Mesodermal cell (in vitro differentiated cells): ENCODE measurements around the gene VPS11.
"Not testable (repeated sequence)": the region's sequence is repeated elsewhere in the genome, so short reads cannot be mapped to it uniquely, and the experiment has no call there.

Source experiments
- H3K27ac ChIP-seq: 2 replicates; pipeline ENCODE4 v1.7.0; 2013; ENCODE audit warnings: mild to moderate bottlenecking, low read depth, low read length, moderate library complexity; ENCODE audit not compliant: severe bottlenecking
- H3K36me3 ChIP-seq: 2 replicates; pipeline ENCODE4 v1.7.1; 2013; ENCODE audit warnings: mild to moderate bottlenecking, low read length, moderate library complexity; ENCODE audit not compliant: control insufficient read depth, insufficient read depth
- H3K4me1 ChIP-seq: one replicate; pipeline ENCODE4 v1.7.1; 2013; ENCODE audit warnings: mild to moderate bottlenecking, low read length; ENCODE audit not compliant: insufficient read depth, control insufficient read depth, poor library complexity, severe bottlenecking
- H3K4me3 ChIP-seq: 2 replicates; pipeline ENCODE4 v1.7.0; 2013; ENCODE audit warnings: low read length, control low read depth, mild to moderate bottlenecking; ENCODE audit not compliant: insufficient read depth, poor library complexity, severe bottlenecking; ENCODE audit errors: extremely low read depth
- H3K9me3 ChIP-seq: 2 replicates; pipeline ENCODE4 v1.7.1; 2013; ENCODE audit warnings: mild to moderate bottlenecking, low read length, moderate library complexity; ENCODE audit not compliant: control insufficient read depth
- WGBS, 2 experiments: methylation state at CpG; one replicate each; pipeline ENCODE4 v1.1.5; 2013; ENCODE audit warnings: missing lambda C conversion rate in 2 of 2; ENCODE audit not compliant: insufficient coverage in 2 of 2; 5-methylcytosine and 5-hydroxymethylcytosine counted together

Gene VPS11

DNA sequence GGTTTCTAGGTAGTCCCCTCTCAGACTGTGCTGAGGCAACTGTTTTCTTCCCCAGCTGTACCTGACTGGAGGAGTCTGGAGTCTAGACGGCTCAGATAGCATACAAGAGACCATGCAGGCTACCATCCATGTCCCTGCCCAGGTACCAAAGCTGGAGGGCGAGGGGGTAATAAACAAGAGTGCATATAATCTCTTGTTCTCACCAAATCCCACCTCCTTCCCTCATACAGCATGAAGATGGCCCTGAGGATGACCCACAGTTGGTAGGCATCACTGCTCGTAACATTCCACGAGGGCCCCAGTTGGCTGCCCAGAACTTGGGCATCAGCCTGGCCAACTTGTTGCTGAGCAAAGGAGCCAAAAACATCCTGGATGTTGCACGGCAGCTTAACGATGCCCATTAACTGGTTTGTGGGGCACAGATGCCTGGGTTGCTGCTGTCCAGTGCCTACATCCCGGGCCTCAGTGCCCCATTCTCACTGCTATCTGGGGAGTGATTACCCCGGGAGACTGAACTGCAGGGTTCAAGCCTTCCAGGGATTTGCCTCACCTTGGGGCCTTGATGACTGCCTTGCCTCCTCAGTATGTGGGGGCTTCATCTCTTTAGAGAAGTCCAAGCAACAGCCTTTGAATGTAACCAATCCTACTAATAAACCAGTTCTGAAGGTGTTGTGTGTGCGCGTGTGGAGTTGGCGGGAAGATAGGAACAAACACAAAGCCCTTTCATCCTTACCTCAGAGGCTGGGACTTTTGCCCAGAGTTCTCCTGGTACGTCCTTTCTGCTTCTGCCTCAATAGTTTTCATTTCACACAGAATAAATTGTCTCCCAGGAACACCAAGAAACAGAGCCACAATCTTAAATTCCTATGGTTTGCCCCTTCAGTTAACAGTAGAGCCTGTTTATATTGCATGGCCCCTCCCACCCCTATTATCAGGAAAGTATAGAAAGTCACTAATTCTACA, 25.5 kb downstream of the VPS11 start:
- WGBS, 2 experiments = 45 to 73% methylated on average over 5 to 6 of the region's 12 CpGs
- Histone ChIP-seq H3K4me1 (peaks cover 14% of the 10 kb centered on the region), H3K4me3 (peak overlapping the region; percentile 88), H3K36me3 (peaks cover 56% of the 10 kb centered on the region), H3K9me3 (no peaks in the 10 kb centered on the region), H3K27ac (no peak overlapping the region)

DNA sequence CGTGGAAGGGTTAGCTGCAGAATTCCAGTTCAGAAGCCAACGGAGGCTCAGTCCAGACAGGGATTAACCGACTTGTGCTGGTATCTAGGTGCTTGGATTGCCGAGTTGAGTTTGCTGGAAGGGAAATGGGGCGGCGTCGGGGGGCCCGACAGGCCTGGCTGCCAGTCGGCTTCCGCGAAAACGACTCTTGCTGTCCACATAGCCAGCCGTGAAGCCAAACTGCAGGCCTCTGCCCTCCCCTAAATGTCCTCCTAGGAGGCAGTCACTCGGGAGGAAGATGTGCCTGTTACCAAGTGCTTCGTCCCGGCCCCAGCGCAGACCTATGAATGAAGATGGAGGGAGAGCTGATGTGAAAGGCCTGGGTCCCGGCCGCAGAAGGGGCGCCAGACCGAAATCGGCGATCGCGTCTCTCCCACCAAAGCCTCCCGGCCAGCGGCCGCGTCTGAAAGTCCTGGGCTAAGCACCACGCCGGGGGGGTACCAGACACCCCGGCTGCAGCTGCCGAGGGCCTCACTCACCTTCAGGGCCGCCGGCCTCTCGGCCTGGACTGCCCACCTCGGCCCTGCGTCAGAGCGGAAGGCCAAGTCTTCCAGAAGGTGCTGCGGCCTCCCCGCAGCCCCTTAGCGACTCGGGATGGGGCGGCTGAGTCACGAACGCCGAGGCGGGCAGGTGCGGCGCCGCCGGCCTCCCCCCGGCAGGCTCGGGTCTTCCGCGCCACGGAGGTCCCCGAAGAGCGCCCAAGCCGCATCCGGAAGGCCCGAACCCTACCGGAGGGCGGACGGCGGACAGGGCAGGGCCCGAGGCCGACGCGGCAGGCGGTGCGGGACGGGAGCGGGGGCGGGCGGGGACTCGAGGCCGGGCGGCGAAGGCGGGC, 26.6 kb downstream of the VPS11 start:
- Histone ChIP-seq H3K27ac (peak overlapping the region; percentile 51), H3K9me3 (no peaks in the 10 kb centered on the region), H3K4me1 (peaks cover 14% of the 10 kb centered on the region), H3K4me3 (peak overlapping the region; percentile 88), H3K36me3 (peaks cover 59% of the 10 kb centered on the region)
- WGBS, 2 experiments = 0% methylated on average over 51 to 59 of the region's 81 CpGs

DNA sequence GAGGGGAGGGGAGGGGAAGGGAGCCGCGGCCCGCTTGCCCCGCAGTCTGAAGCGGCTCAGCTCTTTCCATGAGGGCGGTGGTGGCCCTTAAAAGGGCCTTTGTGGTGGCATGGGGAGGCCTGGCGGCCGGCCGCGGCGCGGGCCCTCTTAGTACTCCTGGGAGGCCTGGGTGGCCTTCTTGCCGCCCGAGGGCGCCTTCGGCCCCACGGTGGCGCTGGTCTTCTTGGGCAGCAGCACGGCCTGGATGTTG, 27.1 kb downstream of the VPS11 start:
- Histone ChIP-seq H3K36me3 (peaks cover 61% of the 10 kb centered on the region), H3K9me3 (no peaks in the 10 kb centered on the region), H3K4me3 (peak overlapping the region; percentile 88), H3K4me1 (peaks cover 14% of the 10 kb centered on the region), H3K27ac (peak overlapping the region; percentile 51)
- 0 to 1% methylated on average over 13 to 19 of the region's 19 CpGs for WGBS, 2 experiments

DNA sequence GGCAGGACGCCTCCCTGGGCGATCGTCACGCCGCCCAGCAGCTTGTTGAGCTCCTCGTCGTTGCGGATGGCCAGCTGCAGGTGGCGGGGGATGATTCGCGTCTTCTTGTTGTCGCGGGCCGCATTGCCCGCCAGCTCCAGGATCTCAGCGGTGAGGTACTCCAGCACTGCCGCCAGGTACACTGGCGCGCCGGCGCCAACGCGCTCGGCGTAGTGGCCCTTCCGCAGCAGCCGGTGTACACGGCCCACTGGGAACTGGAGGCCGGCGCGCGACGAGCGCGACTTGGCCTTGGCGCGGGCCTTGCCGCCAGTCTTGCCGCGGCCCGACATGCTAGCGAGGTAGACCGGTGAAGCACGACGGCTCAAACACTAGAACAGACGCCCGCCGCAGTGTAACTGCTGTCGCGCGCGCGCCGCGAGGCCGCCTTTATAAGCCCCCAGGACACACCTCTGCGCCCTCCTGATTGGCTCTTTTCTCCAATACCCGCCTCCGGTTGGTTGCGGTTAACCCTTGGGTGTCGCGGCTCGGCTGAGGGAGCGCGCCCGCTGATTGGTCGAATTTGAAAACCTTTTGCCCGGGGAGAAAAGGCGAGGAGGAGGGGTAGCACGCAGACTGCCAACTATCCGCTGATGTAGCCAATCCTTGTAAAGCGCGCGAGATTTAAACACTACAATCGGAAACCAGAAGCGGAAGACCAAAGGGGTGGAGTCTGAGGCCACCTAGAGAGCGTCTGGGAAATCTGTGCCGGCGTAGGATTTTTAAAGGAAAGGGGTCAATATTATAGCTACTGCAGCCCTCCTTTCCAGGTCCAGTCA, 27.7 kb downstream of the VPS11 start:
- Histone ChIP-seq H3K4me3 (peak overlapping the region; percentile 88), H3K36me3 (peaks cover 59% of the 10 kb centered on the region), H3K27ac (peak overlapping the region; percentile 51), H3K9me3 (no peaks in the 10 kb centered on the region), H3K4me1 (peaks cover 16% of the 10 kb centered on the region)
- 0 to 1% methylated on average over 55 to 61 of the region's 79 CpGs for WGBS, 2 experiments

DNA sequence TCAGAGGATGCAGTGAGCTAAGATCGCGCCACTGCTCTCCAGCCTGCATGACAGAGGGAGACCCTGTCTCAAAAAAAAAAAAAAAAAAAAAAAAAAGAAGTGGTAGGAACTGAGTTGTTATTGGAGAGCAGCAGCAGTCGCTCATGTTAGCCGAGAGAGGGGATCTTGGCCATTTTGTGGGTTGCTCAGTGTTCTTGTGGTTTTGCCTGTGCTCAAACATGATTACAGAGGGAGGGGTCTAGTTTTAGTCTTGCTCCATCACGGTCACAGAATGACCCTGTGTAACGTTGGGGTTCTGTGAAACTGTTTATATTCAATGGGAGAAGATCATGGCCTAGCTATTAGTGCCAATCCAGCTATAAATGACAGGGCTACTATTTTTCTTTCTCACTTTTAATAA, 32.1 kb downstream of the VPS11 start:
- H3K4me3 ChIP-seq = no peak overlapping the region
- H3K36me3 ChIP-seq = peaks cover 31% of the 10 kb centered on the region
- H3K9me3 ChIP-seq = no peaks in the 10 kb centered on the region
- H3K27ac ChIP-seq = no peak overlapping the region
- WGBS, 2 experiments = 100% methylated on average over 2 to 3 of the region's 6 CpGs
- peaks cover 15% of the 10 kb centered on the region for H3K4me1 ChIP-seq

DNA sequence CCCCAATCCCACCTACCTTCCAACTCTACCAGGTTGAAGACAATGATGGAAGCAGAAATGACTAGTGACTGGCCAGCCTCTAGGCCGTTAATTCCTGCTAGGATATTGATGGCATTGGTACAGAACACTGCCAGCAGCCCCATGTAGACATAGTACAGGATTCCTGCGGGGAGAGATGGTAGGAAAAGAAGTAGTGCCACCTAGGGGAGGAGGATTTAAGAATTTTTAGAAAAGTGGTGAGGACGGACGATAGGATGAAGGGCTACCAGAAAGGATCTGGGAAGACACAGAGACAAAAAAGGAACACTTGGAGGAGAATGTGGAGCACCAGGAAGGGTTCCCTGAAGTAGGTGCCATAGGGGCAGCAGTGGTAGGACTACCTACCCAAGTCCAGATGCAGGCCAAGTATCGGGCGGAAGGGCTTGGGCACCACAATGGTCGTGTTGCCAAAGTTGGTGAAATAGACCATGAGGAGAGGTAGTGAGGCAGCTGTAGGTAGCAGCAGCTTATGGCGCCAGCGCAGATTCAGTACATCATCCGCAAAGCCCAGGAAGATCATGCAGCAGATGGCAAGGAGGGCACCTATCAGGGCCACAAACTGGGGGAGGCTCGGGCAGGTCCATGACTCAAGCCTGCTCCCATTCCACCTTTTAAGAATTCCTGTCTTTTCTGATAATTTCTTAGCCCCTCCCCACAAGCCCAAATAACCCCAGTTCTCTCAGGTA, 32.8 kb downstream of the VPS11 start:
- 54 to 61% methylated on average over 9 to 10 of the region's 11 CpGs for WGBS, 2 experiments

DNA sequence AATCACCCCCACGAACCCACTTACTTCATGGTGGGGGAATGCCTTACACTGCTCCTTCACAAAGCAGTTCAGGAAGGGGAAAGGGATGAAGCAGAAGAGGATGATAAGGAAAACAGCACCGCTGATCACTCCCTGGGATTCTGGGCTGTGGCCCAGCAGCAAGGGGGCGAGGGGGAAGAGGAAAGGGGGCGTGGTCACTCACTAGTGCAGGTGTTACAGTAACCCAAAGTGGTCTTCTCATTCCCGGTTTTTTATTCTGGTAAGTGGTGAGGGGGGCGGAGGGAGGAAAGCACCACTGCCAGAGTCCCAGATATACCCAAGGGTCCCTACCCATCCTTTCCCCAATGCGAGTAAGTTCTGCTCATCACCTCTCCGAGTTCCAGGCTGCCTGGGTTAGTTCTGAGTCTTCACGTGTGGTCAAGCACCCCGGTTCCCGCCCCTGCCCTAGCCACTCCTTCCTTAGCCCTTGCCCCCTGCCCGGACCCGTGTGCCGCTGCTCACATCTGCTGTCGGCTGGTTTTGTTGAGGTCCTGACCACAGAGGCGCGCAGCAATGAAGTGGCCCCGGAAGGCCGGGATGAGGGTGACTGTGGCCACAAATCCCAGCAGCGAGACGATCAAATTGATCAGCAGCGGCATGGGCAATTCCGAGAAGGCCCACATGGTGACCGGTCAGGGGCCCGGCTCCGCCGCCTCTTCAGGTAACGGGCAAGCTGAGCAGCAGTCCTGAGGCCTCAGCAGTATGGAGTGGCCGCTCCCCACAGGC, 33.6 kb downstream of the VPS11 start:
- H3K9me3 ChIP-seq = no peaks in the 10 kb centered on the region
- peak overlapping the region; percentile 81 for H3K4me3 ChIP-seq
- H3K27ac ChIP-seq = peak overlapping the region; percentile 98
- H3K4me1 ChIP-seq = peaks cover 16% of the 10 kb centered on the region
- H3K36me3 ChIP-seq = peaks cover 29% of the 10 kb centered on the region
- WGBS, 2 experiments = 0% methylated on average over 23 to 25 of the region's 29 CpGs

More for the DNA sequence above, 32.8 kb downstream of the VPS11 start:
- Histone ChIP-seq H3K4me1 (peaks cover 15% of the 10 kb centered on the region), H3K36me3 (peaks cover 31% of the 10 kb centered on the region), H3K9me3 (no peaks in the 10 kb centered on the region), H3K4me3 (peak overlapping the region; percentile 81), H3K27ac (no peak overlapping the region)

DNA sequence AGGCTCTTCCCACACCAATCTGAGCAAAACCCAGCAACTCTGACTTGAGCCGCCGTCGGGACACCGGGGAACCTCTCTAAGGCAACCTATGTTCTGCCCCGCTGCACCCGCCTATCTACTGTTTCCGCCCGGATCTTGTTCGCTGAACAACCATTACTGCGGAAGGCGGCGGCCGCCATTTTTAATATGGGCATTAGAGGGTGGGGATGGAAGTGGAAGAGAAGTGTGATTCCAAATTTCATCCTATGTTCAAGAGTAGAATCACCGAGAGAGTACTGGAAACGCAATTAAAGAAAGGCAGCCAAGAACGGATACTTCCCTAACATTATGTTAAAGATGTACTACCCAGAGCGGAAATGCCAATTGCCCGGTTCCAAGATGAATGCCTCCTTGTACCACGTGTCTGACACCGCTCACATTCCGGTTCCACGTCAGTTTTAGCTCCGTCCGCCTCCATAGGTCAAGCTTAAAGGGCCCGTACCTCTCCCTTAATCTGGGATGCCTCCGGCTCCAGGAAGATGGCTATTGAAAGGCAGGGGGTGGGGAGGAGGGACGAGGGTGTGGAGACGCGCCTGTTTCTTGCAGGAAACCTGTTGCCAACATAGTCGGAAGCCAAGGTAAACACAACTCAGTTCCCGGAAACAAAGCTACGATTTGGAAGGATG, 34.3 kb downstream of the VPS11 start, which contains the start of gene DPAGT1:
DPAGT1 (minus strand) TSS at position 95 of the 665 bp plus-strand sequence. CDS start 198 bp downstream, outside the sequence.
- Histone ChIP-seq H3K4me1 (peaks cover 22% of the 10 kb centered on the region), H3K36me3 (peaks cover 22% of the 10 kb centered on the region), H3K9me3 (no peaks in the 10 kb centered on the region), H3K27ac (peak within 1 kb of the TSS; percentile 98), H3K4me3 (peak within 1 kb of the TSS; percentile 81)
- WGBS, 2 experiments = 0 to 1% methylated on average over 22 to 24 of the region's 32 CpGs

DNA sequence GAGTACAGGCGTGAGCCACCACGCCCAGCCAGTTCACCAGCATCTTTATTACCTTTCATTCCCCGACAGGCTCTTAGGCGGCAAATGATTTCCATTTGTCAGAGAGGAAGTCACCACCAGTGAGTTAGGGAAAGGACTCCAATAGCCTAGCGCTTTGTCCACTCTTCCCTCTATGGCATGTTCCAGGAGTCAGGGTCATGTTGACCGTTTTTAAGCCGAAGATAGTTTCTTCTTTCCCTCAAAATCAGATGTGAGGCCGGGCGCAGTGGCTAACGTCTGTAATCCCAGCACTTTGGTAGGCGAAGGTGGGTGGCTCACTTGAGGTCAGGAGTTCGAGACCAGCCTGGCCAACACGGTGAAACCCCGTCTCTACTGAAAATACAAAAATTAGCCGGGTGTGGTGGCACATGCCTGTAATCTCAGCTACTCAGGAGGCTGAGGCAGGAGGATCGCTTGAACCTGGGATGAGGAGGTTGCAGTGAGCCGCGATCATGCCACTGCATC, 35.6 kb downstream of the VPS11 start:
- H3K4me3 ChIP-seq, H3K36me3 ChIP-seq, H3K9me3 ChIP-seq: not testable (repeated sequence)
- Histone ChIP-seq H3K4me1 (peaks cover 22% of the 10 kb centered on the region), H3K27ac (peak overlapping the region; percentile 98)
- 93 to 96% methylated on average over 15 to 16 of the region's 18 CpGs for WGBS, 2 experiments
